Mesothelial cell of epicardium (in vitro differentiated cells): ENCODE results near the gene MAGI1. TPM values are rescaled to one million over a fixed set of nuclear protein-coding genes. Genes with fewer than 3 reads are reported as not detected.

Experiments
- DNase-seq, 2 experiments: peaks; one replicate each; pipeline ENCODE4 v3.0.0; 2021; ENCODE audit warnings: low spot score in 2 of 2; ENCODE audit not compliant: unreplicated experiment in 2 of 2
- H3K27ac Mint-ChIP-seq: 2 replicates; pipeline ENCODE4 v1.8.0; 2021; ENCODE audit warnings: mixed read lengths
- H3K27me3 Mint-ChIP-seq: 2 replicates; pipeline ENCODE4 v1.8.0; 2021; ENCODE audit warnings: low read depth, mixed read lengths
- H3K36me3 Mint-ChIP-seq: 2 replicates; pipeline ENCODE4 v1.8.0; 2021; ENCODE audit warnings: mixed read lengths
- H3K4me1 Mint-ChIP-seq: 2 replicates; pipeline ENCODE4 v1.8.0; 2021; ENCODE audit warnings: mixed read lengths
- H3K4me3 Mint-ChIP-seq: 2 replicates; pipeline ENCODE4 v1.8.0; 2021; ENCODE audit warnings: mild to moderate bottlenecking, moderate library complexity, mixed read lengths
- H3K9me3 Mint-ChIP-seq: 2 replicates; pipeline ENCODE4 v1.8.0; 2021; ENCODE audit warnings: mixed read lengths
- CTCF ChIP-seq: fragments of 200-600 bp; sonication (generic); IDR thresholded peaks from one replicate; pipeline ENCODE4 v1.5.0; 2021; ENCODE audit warnings: antibody characterized with exemption; ENCODE audit not compliant: unreplicated experiment
- total RNA-seq: library from RNA; stranded (reverse); gene quantifications from 3 replicates; pipeline ENCODE4 v1.2.1, GENCODE V29; 2021

MAGI1 gene
- total RNA-seq, 1 donor from 2014 or later, result 65.6 TPM

- H3K9me3 Mint-ChIP-seq, result no peaks in the 10 kb centered on the region
- no peak overlapping the region for H3K4me3 Mint-ChIP-seq
- no peak for DNase-seq
- H3K27ac Mint-ChIP-seq, result no peak overlapping the region
- TF ChIP-seq CTCF, result no peak
- no peaks in the 10 kb centered on the region for H3K36me3 Mint-ChIP-seq
- peaks cover 11% of the 10 kb centered on the region for H3K27me3 Mint-ChIP-seq
- peaks cover 10% of the 10 kb centered on the region for H3K4me1 Mint-ChIP-seq
Measured at GRCh38 chr3:65603631-65604030, 435.1 kb downstream of the MAGI1 start.

GRCh38 chr3:65600888-65601287 lies 437.8 kb downstream of the MAGI1 start:
- H3K36me3 Mint-ChIP-seq, result no peaks in the 10 kb centered on the region
- peaks cover 29% of the 10 kb centered on the region for H3K4me1 Mint-ChIP-seq
- no peak for TF ChIP-seq CTCF
- peaks cover 27% of the 10 kb centered on the region for H3K27me3 Mint-ChIP-seq
- H3K9me3 Mint-ChIP-seq, result no peaks in the 10 kb centered on the region
- DNase-seq, result no peak
- H3K27ac Mint-ChIP-seq, result no peak overlapping the region
- H3K4me3 Mint-ChIP-seq, result no peak overlapping the region

- TF ChIP-seq CTCF, result no peak
- Mint-ChIP-seq H3K4me1 (peaks cover 27% of the 10 kb centered on the region), H3K36me3 (no peaks in the 10 kb centered on the region), H3K9me3 (no peaks in the 10 kb centered on the region), H3K4me3 (peak overlapping the region; percentile 67), H3K27me3 (peaks cover 31% of the 10 kb centered on the region), H3K27ac (no peak overlapping the region)
- no peak for DNase-seq
Measured at GRCh38 chr3:65597952-65598413, 440.7 kb downstream of the MAGI1 start.

GRCh38 chr3:65597226-65597951 lies 441.3 kb downstream of the MAGI1 start:
- Mint-ChIP-seq H3K36me3 (no peaks in the 10 kb centered on the region), H3K9me3 (no peaks in the 10 kb centered on the region), H3K27ac (peak overlapping the region; percentile 25), H3K4me3 (peak overlapping the region; percentile 67), H3K4me1 (peaks cover 27% of the 10 kb centered on the region), H3K27me3 (peaks cover 31% of the 10 kb centered on the region)
- peak in 1 of 2 experiments; percentile 53 for DNase-seq
- TF ChIP-seq CTCF, result no peak

DNA sequence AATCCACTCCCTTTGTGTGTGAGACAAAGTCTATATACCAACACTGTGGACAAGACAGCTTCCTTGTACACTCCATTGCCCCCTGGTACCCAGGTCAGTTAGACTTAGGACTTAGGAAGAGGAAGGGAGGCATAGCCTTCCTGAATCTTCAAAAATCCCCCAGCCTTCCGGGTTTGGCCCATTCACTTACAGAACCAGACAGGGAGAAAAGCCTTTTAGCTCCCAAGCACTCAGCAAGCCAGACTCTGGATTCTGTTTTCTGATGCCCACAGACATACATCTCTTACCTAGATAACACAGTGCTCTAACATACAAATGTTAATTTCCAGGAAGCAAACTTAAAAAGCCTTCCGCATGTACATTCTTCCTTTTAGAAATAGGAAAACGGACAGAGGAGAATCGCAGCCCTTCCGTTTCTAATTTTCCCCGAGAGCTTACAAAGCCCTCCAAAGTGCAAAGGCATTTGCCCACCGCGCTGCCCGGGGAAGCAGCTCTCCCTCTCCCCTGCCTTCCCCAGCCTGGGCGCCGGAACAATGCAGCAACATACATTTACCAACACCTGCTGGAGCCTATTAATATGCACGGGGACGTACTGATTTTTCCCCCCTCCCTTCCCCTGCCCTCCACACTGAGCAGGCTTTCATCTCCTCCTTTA lies 442.0 kb downstream of the MAGI1 start:
- Mint-ChIP-seq H3K27me3 (peaks cover 31% of the 10 kb centered on the region), H3K27ac (peak overlapping the region; percentile 47), H3K4me3 (peak overlapping the region; percentile 67), H3K4me1 (peaks cover 27% of the 10 kb centered on the region), H3K36me3 (no peaks in the 10 kb centered on the region), H3K9me3 (no peaks in the 10 kb centered on the region)
- DNase-seq, result peak; percentile 22 to 45
- no peak for TF ChIP-seq CTCF
